Measurements from ENCODE around the gene TRIM44.

The TRIM44 gene

GRCh38 chr11:35723493-35723892 lies 60.9 kb downstream of the TRIM44 start:
- TF ChIP-seq Cebpa-rat (IDR thresholded peaks at IDR 0.05), result no peak
- no peaks in the 10 kb centered on the region for H3K27me3 ChIP-seq
- H3K9me3 ChIP-seq (replicated peaks in 1 of 11), result peaks cover under 1 to 27% (median 23%) of the 10 kb centered on the region in 11 experiments; a peak in 20 of 22 replicates
- peaks cover 11 to 41% (median 14%) of the 10 kb centered on the region in 10 experiments; a peak in 19 of 20 replicates for H3K4me1 ChIP-seq
- no peak overlapping the region for H3K9ac ChIP-seq
- no peak overlapping the region for H3K27ac ChIP-seq
- no peak overlapping the region for H3K4me3 ChIP-seq
- H4K20me1 ChIP-seq, result peaks cover 0 to 64% (median 4%) of the 10 kb centered on the region in 11 experiments; a peak in 10 of 22 replicates
- peaks cover 34 to 59% (median 39%) of the 10 kb centered on the region in 11 experiments for H3K36me3 ChIP-seq
- no peak overlapping the region for H3K4me2 ChIP-seq

- Histone ChIP-seq H3K4me2 (0 out of 22 replicates have a peak overlapping the region, but pooled peaks of 1 of the 11 experiments have one; percentile 3), H3K9me3 (replicated peaks in 1 of 11) (peaks cover 5 to 31% (median 27%) of the 10 kb centered on the region in 11 experiments; a peak in 21 of 22 replicates), H3K27ac (no peak overlapping the region), H4K20me1 (peaks cover 0 to 60% (median 4%) of the 10 kb centered on the region in 11 experiments; a peak in 10 of 22 replicates), H3K27me3 (no peaks in the 10 kb centered on the region), H3K4me1 (peaks cover 11 to 41% (median 14%) of the 10 kb centered on the region in 10 experiments; a peak in 19 of 20 replicates), H3K36me3 (peaks cover 38 to 59% (median 43%) of the 10 kb centered on the region in 11 experiments), H3K4me3 (no peak overlapping the region), H3K9ac (no peak overlapping the region)
- no peak for TF ChIP-seq Cebpa-rat (IDR thresholded peaks at IDR 0.05)
These were observed 61.3 kb downstream of the TRIM44 start for GRCh38 chr11:35723913-35724312.

- Histone ChIP-seq H4K20me1 (peaks cover 0 to 40% (median 4%) of the 10 kb centered on the region in 11 experiments; a peak in 10 of 22 replicates), H3K4me2 (no peak overlapping the region), H3K9me3 (replicated peaks in 1 of 11) (peaks cover 23 to 50% (median 47%) of the 10 kb centered on the region in 11 experiments), H3K9ac (no peak overlapping the region), H3K27me3 (no peaks in the 10 kb centered on the region), H3K27ac (no peak overlapping the region), H3K4me1 (peaks cover 11 to 39% (median 14%) of the 10 kb centered on the region in 10 experiments; a peak in 19 of 20 replicates), H3K36me3 (peaks cover 57 to 70% (median 59%) of the 10 kb centered on the region in 11 experiments), H3K4me3 (no peak overlapping the region)
- TF ChIP-seq Cebpa-rat (IDR thresholded peaks at IDR 0.05), result no peak
These were observed 63.3 kb downstream of the TRIM44 start for GRCh38 chr11:35725885-35726284.

- peaks cover 26 to 61% (median 52%) of the 10 kb centered on the region in 11 experiments for H3K9me3 ChIP-seq (replicated peaks in 1 of 11)
- H3K27ac ChIP-seq, result no peak overlapping the region
- peaks cover 0 to 27% (median 4%) of the 10 kb centered on the region in 11 experiments; a peak in 10 of 22 replicates for H4K20me1 ChIP-seq
- H3K27me3 ChIP-seq, result no peaks in the 10 kb centered on the region
- H3K9ac ChIP-seq, result no peak overlapping the region
- H3K4me1 ChIP-seq, result peaks cover 2 to 26% (median 6%) of the 10 kb centered on the region in 10 experiments; a peak in 19 of 20 replicates
- H3K4me3 ChIP-seq, result no peak overlapping the region
- TF ChIP-seq Cebpa-rat (IDR thresholded peaks at IDR 0.05), result no peak
- no peak overlapping the region for H3K4me2 ChIP-seq
- peaks cover 61 to 80% (median 70%) of the 10 kb centered on the region in 11 experiments for H3K36me3 ChIP-seq
These were observed 64.6 kb downstream of the TRIM44 start for GRCh38 chr11:35727140-35727539.

GRCh38 chr11:35730254-35730653 lies 67.7 kb downstream of the TRIM44 start:
- no peaks in the 10 kb centered on the region for H3K27me3 ChIP-seq
- no peak overlapping the region for H3K4me3 ChIP-seq
- no peak overlapping the region for H3K9ac ChIP-seq
- peaks cover 86 to 100% (median 96%) of the 10 kb centered on the region in 11 experiments for H3K36me3 ChIP-seq
- H3K4me1 ChIP-seq, result 0 out of 20 replicates have a peak, but pooled peaks cover 0 to 5% (median 0%) of the 10 kb centered on the region in 10 experiments
- H3K4me2 ChIP-seq, result no peak overlapping the region
- no peaks in the 10 kb centered on the region; a peak in 1 of 22 replicates for H4K20me1 ChIP-seq
- no peak overlapping the region for H3K27ac ChIP-seq
- peaks cover 47 to 79% (median 73%) of the 10 kb centered on the region in 11 experiments for H3K9me3 ChIP-seq (replicated peaks in 1 of 11)
- no peak for TF ChIP-seq Cebpa-rat (IDR thresholded peaks at IDR 0.05)

GRCh38 chr11:35734669-35735410 lies 72.3 kb downstream of the TRIM44 start:
- Histone ChIP-seq H3K4me1 (no peaks in the 10 kb centered on the region), H3K9ac (no peak overlapping the region), H3K4me2 (no peak overlapping the region), H3K9me3 (replicated peaks in 1 of 11) (peaks cover 25 to 49% (median 37%) of the 10 kb centered on the region in 11 experiments), H4K20me1 (no peaks in the 10 kb centered on the region), H3K27me3 (no peaks in the 10 kb centered on the region), H3K27ac (no peak overlapping the region), H3K36me3 (peaks cover 75 to 99% (median 96%) of the 10 kb centered on the region in 11 experiments), H3K4me3 (no peak overlapping the region)
- TF ChIP-seq Cebpa-rat (IDR thresholded peaks at IDR 0.05), result no peak

DNA sequence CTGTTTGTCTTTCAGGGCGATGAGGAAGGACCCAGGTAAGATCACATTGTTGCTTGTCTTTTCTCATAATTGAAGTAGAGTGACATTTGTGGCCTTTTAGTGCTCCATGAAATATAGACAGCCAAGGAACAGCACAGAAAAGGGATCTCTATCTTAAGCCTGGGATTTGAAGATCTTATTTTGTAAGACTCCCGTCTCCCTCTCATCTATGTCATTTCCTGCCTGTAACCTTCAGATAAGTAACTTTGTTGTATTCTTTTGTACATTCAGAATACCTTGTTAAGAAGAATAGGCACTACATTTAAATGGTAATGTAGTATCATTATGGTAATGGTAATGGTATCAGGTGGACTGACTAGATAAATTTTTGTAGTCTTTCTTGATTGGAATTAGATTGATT lies 72.8 kb downstream of the TRIM44 start:
- Histone ChIP-seq H3K27me3 (no peaks in the 10 kb centered on the region), H3K27ac (no peak overlapping the region), H3K4me2 (no peak overlapping the region), H3K4me1 (peaks cover 0 to 5% (median 0%) of the 10 kb centered on the region in 10 experiments; a peak in 4 of 20 replicates), H3K36me3 (peaks cover 69 to 99% (median 93%) of the 10 kb centered on the region in 11 experiments), H4K20me1 (no peaks in the 10 kb centered on the region; a peak in 1 of 22 replicates), H3K4me3 (no peak overlapping the region), H3K9ac (no peak overlapping the region), H3K9me3 (replicated peaks in 1 of 11) (peaks cover 19 to 43% (median 31%) of the 10 kb centered on the region in 11 experiments)
- TF ChIP-seq Cebpa-rat (IDR thresholded peaks at IDR 0.05), result no peak

DNA sequence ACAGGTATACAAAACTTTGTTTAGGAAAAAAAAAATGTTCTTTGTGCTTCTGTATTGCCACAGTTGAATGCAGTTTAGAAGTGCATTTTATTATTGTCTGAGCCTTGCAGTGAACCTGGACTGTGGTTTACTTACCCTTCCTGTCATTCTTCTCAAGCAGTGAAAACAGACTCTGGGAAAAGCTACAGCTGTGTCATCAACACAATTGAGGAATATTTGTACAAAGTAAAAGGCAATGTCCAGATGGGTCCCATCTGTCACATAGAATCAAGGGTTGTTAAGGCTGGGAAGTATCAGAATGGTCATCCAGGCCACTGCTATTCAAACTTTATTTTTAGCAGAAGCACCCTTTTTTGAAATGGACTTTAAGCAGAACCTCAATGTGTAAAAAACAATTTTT lies 73.3 kb downstream of the TRIM44 start:
- Histone ChIP-seq H3K9ac (no peak overlapping the region), H3K9me3 (replicated peaks in 1 of 11) (peaks cover 14 to 38% (median 26%) of the 10 kb centered on the region in 11 experiments), H3K27ac (no peak overlapping the region), H3K36me3 (peaks cover 66 to 99% (median 92%) of the 10 kb centered on the region in 11 experiments), H3K4me1 (peaks cover 0 to 10% (median 0%) of the 10 kb centered on the region in 10 experiments; a peak in 4 of 20 replicates), H3K4me2 (no peak overlapping the region), H4K20me1 (no peaks in the 10 kb centered on the region; a peak in 1 of 22 replicates), H3K27me3 (no peaks in the 10 kb centered on the region), H3K4me3 (no peak overlapping the region)
- TF ChIP-seq Cebpa-rat (IDR thresholded peaks at IDR 0.05), result no peak

- Histone ChIP-seq H4K20me1 (no peaks in the 10 kb centered on the region; a peak in 1 of 22 replicates), H3K4me2 (no peak overlapping the region), H3K27me3 (no peaks in the 10 kb centered on the region), H3K9ac (no peak overlapping the region), H3K4me3 (no peak overlapping the region), H3K36me3 (peaks cover 70 to 100% (median 92%) of the 10 kb centered on the region in 11 experiments), H3K4me1 (peaks cover 0 to 12% (median 0%) of the 10 kb centered on the region in 10 experiments; a peak in 4 of 20 replicates), H3K27ac (no peak overlapping the region), H3K9me3 (replicated peaks in 1 of 11) (peaks cover 12 to 29% (median 21%) of the 10 kb centered on the region in 11 experiments)
- TF ChIP-seq Cebpa-rat (IDR thresholded peaks at IDR 0.05), result no peak
These were observed 74.4 kb downstream of the TRIM44 start for GRCh38 chr11:35736952-35737351.
